RWPE1 (cell line): ENCODE measurements around the gene DHRS11.

Experiments
- CTCF ChIA-PET: fragments of 350-600 bp; sonication (Branson Sonifier 250); formaldehyde crosslinking; extraction: SDS; loops from one replicate; lab custom pipeline; 2021; lab: Yijun Ruan, JAX
- POLR2A ChIA-PET: fragments of 400-600 bp; formaldehyde crosslinking; extraction: SDS; loops from one replicate; lab custom pipeline; 2020; ENCODE audit warnings: antibody characterized with exemption; ENCODE audit not compliant: low non-redundant PET; lab: Yijun Ruan, JAX
- DNase-seq: peaks from one replicate; pipeline ENCODE4 v3.0.0; 2012; ENCODE audit warnings: low spot score
- H3K27ac ChIP-seq: fragments of 450-650 bp; 2 replicates; pipeline ENCODE4 v1.5.1; 2017
- CTCF ChIP-seq: fragments of 450-650 bp; conservative IDR thresholded peaks from 2 replicates; pipeline ENCODE4 v1.5.1; 2017; ENCODE audit warnings: low read depth, mild to moderate bottlenecking

DHRS11 gene

GRCh38 chr17:36628576-36628975, 36.9 kb downstream of the DHRS11 start:
- no peak for DNase-seq
- ChIA-PET CTCF (interaction anchor here (0.5 to 1.6 kb wide), 13 partner anchors 8 to 498 kb away, joined by 3 to 5 read pairs (median 3); no protein-coding TSS in a partner anchor), POLR2A (no interaction called here)
- H3K27ac ChIP-seq: no peak overlapping the region
- no peak for TF ChIP-seq CTCF

GRCh38 chr17:36629252-36629847, 37.7 kb downstream of the DHRS11 start:
- ChIA-PET CTCF (interaction anchor here (0.5 to 1.6 kb wide), 13 partner anchors 9 to 497 kb away, joined by 3 to 5 read pairs (median 3); no protein-coding TSS in a partner anchor), POLR2A (no interaction called here)
- peak; percentile 72 for DNase-seq
- peak; percentile 95 for TF ChIP-seq CTCF
- no peak overlapping the region for H3K27ac ChIP-seq

- no peak for DNase-seq
- CTCF ChIA-PET: interaction anchor here (0.5 to 1.6 kb wide), 7 partner anchors 14 to 475 kb away, joined by 3 to 4 read pairs (median 3); no protein-coding TSS in a partner anchor
- POLR2A ChIA-PET: no interaction called here
- H3K27ac ChIP-seq: no peak overlapping the region
- TF ChIP-seq CTCF: no peak
Measured at GRCh38 chr17:36629970-36630502, 38.4 kb downstream of the DHRS11 start.

GRCh38 chr17:36631022-36631421, 39.3 kb downstream of the DHRS11 start:
- no peak overlapping the region for H3K27ac ChIP-seq
- CTCF ChIA-PET: no interaction called here

GRCh38 chr17:36632916-36633771, 41.5 kb downstream of the DHRS11 start:
- no peak overlapping the region for H3K27ac ChIP-seq
- no peak for TF ChIP-seq CTCF
- CTCF ChIA-PET: interaction anchor here (0.6 to 0.7 kb wide), 4 partner anchors 94 to 1249 kb away, joined by 3 to 5 read pairs (median 4); no protein-coding TSS in a partner anchor
- POLR2A ChIA-PET: no interaction called here
- no peak for DNase-seq

More at GRCh38 chr17:36631022-36631421, 39.3 kb downstream of the DHRS11 start:
- no peak for DNase-seq
- POLR2A ChIA-PET: no interaction called here
- no peak for TF ChIP-seq CTCF

GRCh38 chr17:36640346-36640745, 48.7 kb downstream of the DHRS11 start:
- ChIA-PET POLR2A (no interaction called here), CTCF (interaction anchor here (0.5 to 0.6 kb wide), 2 partner anchors 8 to 339 kb away, joined by 3 read pairs; no protein-coding TSS in a partner anchor)
- no peak for DNase-seq
- no peak overlapping the region for H3K27ac ChIP-seq
- no peak for TF ChIP-seq CTCF
